ENCODE data around the gene DNAI1.

The DNAI1 gene

DNA sequence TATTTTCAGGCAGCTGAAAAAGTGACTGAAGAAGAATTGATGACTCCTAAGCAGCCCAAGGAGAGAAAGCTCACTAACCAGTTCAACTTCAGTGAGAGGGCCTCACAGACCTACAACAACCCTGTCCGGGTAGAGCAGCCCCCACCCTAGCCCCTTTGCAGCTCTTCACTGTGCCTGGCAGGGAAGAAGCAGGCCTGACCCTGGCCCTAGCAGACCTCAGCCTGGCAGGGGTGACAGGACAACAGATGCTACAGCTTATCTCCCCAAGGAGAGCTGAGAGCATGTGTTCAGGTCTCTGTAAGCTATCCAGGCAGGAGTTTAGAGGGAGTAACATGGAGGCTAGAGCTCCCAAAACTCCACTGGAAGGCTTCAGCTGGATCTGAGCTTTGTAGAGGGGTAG lies 31.8 kb downstream of the DNAI1 start:
- TF ChIP-seq, protein P1, sequence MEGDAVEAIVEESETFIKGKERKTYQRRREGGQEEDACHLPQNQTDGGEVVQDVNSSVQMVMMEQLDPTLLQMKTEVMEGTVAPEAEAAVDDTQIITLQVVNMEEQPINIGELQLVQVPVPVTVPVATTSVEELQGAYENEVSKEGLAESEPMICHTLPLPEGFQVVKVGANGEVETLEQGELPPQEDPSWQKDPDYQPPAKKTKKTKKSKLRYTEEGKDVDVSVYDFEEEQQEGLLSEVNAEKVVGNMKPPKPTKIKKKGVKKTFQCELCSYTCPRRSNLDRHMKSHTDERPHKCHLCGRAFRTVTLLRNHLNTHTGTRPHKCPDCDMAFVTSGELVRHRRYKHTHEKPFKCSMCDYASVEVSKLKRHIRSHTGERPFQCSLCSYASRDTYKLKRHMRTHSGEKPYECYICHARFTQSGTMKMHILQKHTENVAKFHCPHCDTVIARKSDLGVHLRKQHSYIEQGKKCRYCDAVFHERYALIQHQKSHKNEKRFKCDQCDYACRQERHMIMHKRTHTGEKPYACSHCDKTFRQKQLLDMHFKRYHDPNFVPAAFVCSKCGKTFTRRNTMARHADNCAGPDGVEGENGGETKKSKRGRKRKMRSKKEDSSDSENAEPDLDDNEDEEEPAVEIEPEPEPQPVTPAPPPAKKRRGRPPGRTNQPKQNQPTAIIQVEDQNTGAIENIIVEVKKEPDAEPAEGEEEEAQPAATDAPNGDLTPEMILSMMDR (IDR thresholded peaks at IDR 0.05; ENCODE audit: insufficient read depth, low read depth, low read length, missing control alignments) = no peak
- no peak overlapping the region for H3K4me3 ChIP-seq (ENCODE audit: low read length)
- no peak for DNase-seq (ENCODE audit: low read depth)

GRCh38 chr9:34490760-34491159 lies 32.2 kb downstream of the DNAI1 start:
- TF ChIP-seq, protein P1 (IDR thresholded peaks at IDR 0.05; ENCODE audit: insufficient read depth, low read depth, low read length, missing control alignments) = no peak
- DNase-seq (ENCODE audit: low read depth) = no peak
- no peak overlapping the region for H3K4me3 ChIP-seq (ENCODE audit: low read length)

GRCh38 chr9:34491596-34491995 lies 33.0 kb downstream of the DNAI1 start:
- no peak overlapping the region for H3K4me3 ChIP-seq (ENCODE audit: low read length)
- TF ChIP-seq, protein P1 (IDR thresholded peaks at IDR 0.05; ENCODE audit: insufficient read depth, low read depth, low read length, missing control alignments) = no peak

GRCh38 chr9:34492051-34492450 lies 33.4 kb downstream of the DNAI1 start:
- no peak overlapping the region for H3K4me3 ChIP-seq (ENCODE audit: low read length)
- no peak for DNase-seq (ENCODE audit: low read depth)
- TF ChIP-seq, protein P1 (IDR thresholded peaks at IDR 0.05; ENCODE audit: insufficient read depth, low read depth, low read length, missing control alignments) = no peak

More at GRCh38 chr9:34491596-34491995, 33.0 kb downstream of the DNAI1 start:
- no peak for DNase-seq (ENCODE audit: low read depth)

GRCh38 chr9:34493972-34494535 lies 35.4 kb downstream of the DNAI1 start:
- TF ChIP-seq, protein P1 (IDR thresholded peaks at IDR 0.05; ENCODE audit: insufficient read depth, low read depth, low read length, missing control alignments) = no peak
- H3K4me3 ChIP-seq (ENCODE audit: low read length) = no peak overlapping the region
- peak; percentile 60 for DNase-seq (ENCODE audit: low read depth)

- peak; percentile 37 for DNase-seq (ENCODE audit: low read depth)
- TF ChIP-seq, protein P1 (IDR thresholded peaks at IDR 0.05; ENCODE audit: insufficient read depth, low read depth, low read length, missing control alignments) = no peak
- no peak overlapping the region for H3K4me3 ChIP-seq (ENCODE audit: low read length)
Measured at GRCh38 chr9:34496149-34496712, 37.6 kb downstream of the DNAI1 start.

- TF ChIP-seq, protein P1 (IDR thresholded peaks at IDR 0.05; ENCODE audit: insufficient read depth, low read depth, low read length, missing control alignments) = no peak
- H3K4me3 ChIP-seq (ENCODE audit: low read length) = no peak overlapping the region
- no peak for DNase-seq (ENCODE audit: low read depth)
Measured at GRCh38 chr9:34498553-34498952, 39.9 kb downstream of the DNAI1 start.
